ENCODE results near the gene PAQR5. TPM values are rescaled to one million over a fixed set of nuclear protein-coding genes. Genes with fewer than 3 reads are reported as not detected.

PAQR5 gene
- total RNA-seq, 1 donor from 2014 or later, result not detected

DNA sequence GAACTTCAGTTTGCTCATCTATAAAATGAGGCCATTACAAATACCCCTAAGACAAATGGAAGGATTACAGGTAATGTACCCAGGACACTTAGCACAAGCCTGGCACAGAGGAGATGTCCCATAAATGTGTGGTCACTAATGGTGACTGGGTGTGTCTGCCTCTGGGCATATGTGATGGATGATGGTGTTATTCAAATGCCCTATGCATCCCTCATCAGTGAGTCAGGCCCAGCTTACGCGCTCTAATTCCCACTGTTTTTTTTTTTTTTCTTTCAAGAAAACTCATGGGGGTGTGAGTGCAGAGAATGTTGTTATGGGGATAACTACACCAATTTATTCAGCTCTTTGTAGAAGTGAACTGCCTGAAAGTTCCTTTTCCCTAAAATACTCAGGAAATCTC lies 91.9 kb downstream of the PAQR5 start:
- Mint-ChIP-seq H3K4me3 (no peak overlapping the region), H3K36me3 (ENCODE audit: low read depth) (no peaks in the 10 kb centered on the region), H3K27ac (no peak overlapping the region), H3K4me1 (peaks cover 7% of the 10 kb centered on the region), H3K27me3 (peaks cover 8% of the 10 kb centered on the region), H3K9me3 (no peaks in the 10 kb centered on the region)
- ChIA-PET POLR2A (no interaction called here), CTCF (no interaction called here)
- no peak for TF ChIP-seq CTCF (IDR thresholded peaks at IDR 0.05)
- no peak for ATAC-seq (ENCODE audit: low read depth)
- DNase-seq, result no peak
- intact Hi-C loops (cut with micrococcal nuclease), result loop anchor here (5.0 to 10.0 kb wide), 2 partner anchors 228 to 836 kb away; partner anchors contain the start of gene GLCE

GRCh38 chr15:69391046-69391757 lies 92.5 kb downstream of the PAQR5 start:
- no peaks in the 10 kb centered on the region for H3K9me3 Mint-ChIP-seq
- ChIA-PET POLR2A (no interaction called here), CTCF (no interaction called here)
- ATAC-seq (ENCODE audit: low read depth) (no peak), DNase-seq (no peak)
- H3K36me3 Mint-ChIP-seq (ENCODE audit: low read depth), result no peaks in the 10 kb centered on the region
- H3K27me3 Mint-ChIP-seq, result peaks cover 8% of the 10 kb centered on the region
- peaks cover 7% of the 10 kb centered on the region for H3K4me1 Mint-ChIP-seq
- no peak for TF ChIP-seq CTCF (IDR thresholded peaks at IDR 0.05)
- H3K27ac Mint-ChIP-seq, result no peak overlapping the region
- intact Hi-C loops (cut with micrococcal nuclease), result loop anchor here (5.0 to 10.0 kb wide), 2 partner anchors 229 to 836 kb away; partner anchors contain the start of gene GLCE
- no peak overlapping the region for H3K4me3 Mint-ChIP-seq

GRCh38 chr15:69392352-69392751 lies 93.6 kb downstream of the PAQR5 start:
- intact Hi-C loops (cut with micrococcal nuclease), result loop anchor here (5.0 to 10.0 kb wide), 2 partner anchors 230 to 838 kb away; partner anchors contain the start of gene GLCE
- Mint-ChIP-seq H3K9me3 (no peaks in the 10 kb centered on the region), H3K27me3 (peaks cover 8% of the 10 kb centered on the region), H3K36me3 (ENCODE audit: low read depth) (no peaks in the 10 kb centered on the region), H3K4me3 (no peak overlapping the region), H3K27ac (no peak overlapping the region), H3K4me1 (peaks cover 7% of the 10 kb centered on the region)
- POLR2A ChIA-PET, result no interaction called here
- CTCF ChIA-PET, result no interaction called here
- no peak for ATAC-seq (ENCODE audit: low read depth)
- DNase-seq, result no peak
- TF ChIP-seq CTCF (IDR thresholded peaks at IDR 0.05), result no peak

- DNase-seq (no peak), ATAC-seq (ENCODE audit: low read depth) (no peak)
- intact Hi-C loops (cut with micrococcal nuclease), result loop anchor here (2.0 to 10.0 kb wide), 3 partner anchors 21 to 839 kb away; partner anchors contain the start of genes GLCE and KIF23
- no peak overlapping the region for H3K27ac Mint-ChIP-seq
- POLR2A ChIA-PET, result interaction anchor here (1.0 kb wide), 1 partner anchor 59 kb away, joined by 3 read pairs; the partner anchor contains the start of gene RPLP1
- peaks cover 6% of the 10 kb centered on the region for H3K27me3 Mint-ChIP-seq
- CTCF ChIA-PET, result interaction anchor here (0.9 to 2.5 kb wide), 8 partner anchors 10 to 341 kb away, joined by 3 to 7 read pairs (median 4); no protein-coding TSS in a partner anchor
- no peak for TF ChIP-seq CTCF (IDR thresholded peaks at IDR 0.05)
- no peak overlapping the region for H3K4me3 Mint-ChIP-seq
- no peaks in the 10 kb centered on the region for H3K36me3 Mint-ChIP-seq (ENCODE audit: low read depth)
- no peaks in the 10 kb centered on the region for H3K9me3 Mint-ChIP-seq
- peaks cover 7% of the 10 kb centered on the region for H3K4me1 Mint-ChIP-seq
These were observed 95.2 kb downstream of the PAQR5 start for GRCh38 chr15:69393831-69394491.

All from activated B cell treated with CpG ODN at 0.5 μM for 24 hours (primary cell).